Ovary (tissue), 3 donors: ENCODE results near the gene GRIN2A.

Experiments used
- EP300 ChIP-seq: sonication (generic); formaldehyde crosslinking; IDR thresholded peaks from one replicate; pipeline ENCODE4 v1.6.1; 2017; ENCODE audit warnings: antibody characterized with exemption
- POLR2A ChIP-seq: fragments of 450-650 bp; IDR thresholded peaks from one replicate; pipeline ENCODE4 v1.6.1; 2017; ENCODE audit warnings: antibody characterized with exemption, mild to moderate bottlenecking, moderate library complexity
- TF ChIP-seq, protein P1 (sequence below), 3 donors: fragments of 450-650 bp in 2 of 3; fragments of 200-600 bp in 1 of 3; IDR thresholded peaks; one replicate each; pipeline versions ENCODE4 v1.5.1 to v1.8.0; 2016 to 2022; ENCODE audit warnings: antibody characterized with exemption in 3 of 3, mild to moderate bottlenecking in 1 of 3
- donor health status: DM: no; HTN: no; CAD: no.

DNA sequence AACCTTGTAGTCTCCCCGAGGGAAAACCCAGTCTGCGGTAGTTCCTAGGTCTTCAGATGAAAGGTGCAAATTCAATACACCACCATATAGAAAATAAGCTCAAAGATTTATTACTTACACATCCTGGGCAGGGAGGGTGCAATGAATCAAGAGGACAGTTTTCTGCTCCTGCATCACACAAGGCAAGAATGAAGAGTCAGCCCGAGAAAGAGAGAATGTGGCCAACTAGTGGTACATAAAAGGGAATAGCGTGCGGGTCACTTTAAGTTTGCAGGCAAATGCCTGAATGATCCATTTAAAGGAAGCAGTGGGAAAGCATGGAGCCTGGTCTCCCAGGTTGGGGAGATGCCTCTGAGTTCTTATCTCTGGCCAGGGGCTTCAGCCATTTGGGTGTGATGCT is 403.4 kb downstream of the GRIN2A start:
- TF ChIP-seq, protein P1, sequence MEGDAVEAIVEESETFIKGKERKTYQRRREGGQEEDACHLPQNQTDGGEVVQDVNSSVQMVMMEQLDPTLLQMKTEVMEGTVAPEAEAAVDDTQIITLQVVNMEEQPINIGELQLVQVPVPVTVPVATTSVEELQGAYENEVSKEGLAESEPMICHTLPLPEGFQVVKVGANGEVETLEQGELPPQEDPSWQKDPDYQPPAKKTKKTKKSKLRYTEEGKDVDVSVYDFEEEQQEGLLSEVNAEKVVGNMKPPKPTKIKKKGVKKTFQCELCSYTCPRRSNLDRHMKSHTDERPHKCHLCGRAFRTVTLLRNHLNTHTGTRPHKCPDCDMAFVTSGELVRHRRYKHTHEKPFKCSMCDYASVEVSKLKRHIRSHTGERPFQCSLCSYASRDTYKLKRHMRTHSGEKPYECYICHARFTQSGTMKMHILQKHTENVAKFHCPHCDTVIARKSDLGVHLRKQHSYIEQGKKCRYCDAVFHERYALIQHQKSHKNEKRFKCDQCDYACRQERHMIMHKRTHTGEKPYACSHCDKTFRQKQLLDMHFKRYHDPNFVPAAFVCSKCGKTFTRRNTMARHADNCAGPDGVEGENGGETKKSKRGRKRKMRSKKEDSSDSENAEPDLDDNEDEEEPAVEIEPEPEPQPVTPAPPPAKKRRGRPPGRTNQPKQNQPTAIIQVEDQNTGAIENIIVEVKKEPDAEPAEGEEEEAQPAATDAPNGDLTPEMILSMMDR (IDR thresholded peaks at IDR 0.05) = no peak
- TF ChIP-seq EP300 (no peak), POLR2A (no peak)
